ENCODE data around the gene OR10H4. TPM values are rescaled to one million over a fixed set of nuclear protein-coding genes. Genes with fewer than 3 reads are reported as not detected.

OR10H4 gene
- total RNA-seq, 1 donor from 2014 or later, result not detected

GRCh38 chr19:15935167-15935702 lies 13.6 kb upstream of the OR10H4 start:
- H3K4me1 ChIP-seq, result peaks cover 0 to 5% of the 10 kb centered on the region in 2 donors
- intact Hi-C loops (cut with DNase I), result loop anchor here (5.0 kb wide), 1 partner anchor 62 kb away; no protein-coding TSS in a partner anchor
- H3K4me3 ChIP-seq, result no peak overlapping the region
- no peaks in the 10 kb centered on the region for H3K9me3 ChIP-seq
- peaks cover 0 to 10% of the 10 kb centered on the region in 2 donors for H3K36me3 ChIP-seq
- no peak for TF ChIP-seq CTCF (IDR thresholded peaks at IDR 0.05)
- no peak for DNase-seq (ENCODE audit: low spot score in 2 of 2)
- H3K27me3 ChIP-seq, result no peaks in the 10 kb centered on the region
- H3K27ac ChIP-seq, result peak overlapping the region; percentile 34 to 69

GRCh38 chr19:15936173-15936572 lies 12.6 kb upstream of the OR10H4 start:
- Histone ChIP-seq H3K36me3 (peaks cover 0 to 1% of the 10 kb centered on the region in 2 donors), H3K9me3 (no peaks in the 10 kb centered on the region), H3K27me3 (no peaks in the 10 kb centered on the region), H3K4me1 (peaks cover 0 to 5% of the 10 kb centered on the region in 2 donors), H3K4me3 (no peak overlapping the region), H3K27ac (no peak overlapping the region)
- DNase-seq (ENCODE audit: low spot score in 2 of 2), result no peak
- no peak for TF ChIP-seq CTCF (IDR thresholded peaks at IDR 0.05)
- intact Hi-C loops (cut with DNase I), result loop anchor here (5.0 kb wide), 1 partner anchor 61 kb away; no protein-coding TSS in a partner anchor

- H3K36me3 ChIP-seq, result no peaks in the 10 kb centered on the region
- intact Hi-C loops (cut with DNase I), result loop anchor here (5.0 kb wide), 1 partner anchor 60 kb away; no protein-coding TSS in a partner anchor
- DNase-seq (ENCODE audit: low spot score in 2 of 2), result no peak
- peaks cover 0 to 5% of the 10 kb centered on the region in 2 donors for H3K4me1 ChIP-seq
- no peaks in the 10 kb centered on the region for H3K9me3 ChIP-seq
- H3K27me3 ChIP-seq, result no peaks in the 10 kb centered on the region
- TF ChIP-seq CTCF (IDR thresholded peaks at IDR 0.05), result no peak
- H3K4me3 ChIP-seq, result no peak overlapping the region
- H3K27ac ChIP-seq, result no peak overlapping the region
These were observed 11.9 kb upstream of the OR10H4 start for GRCh38 chr19:15936950-15937349.

GRCh38 chr19:15937771-15938170 lies 11.0 kb upstream of the OR10H4 start:
- intact Hi-C loops (cut with DNase I), result loop anchor here (5.0 kb wide), 1 partner anchor 60 kb away; no protein-coding TSS in a partner anchor
- Histone ChIP-seq H3K36me3 (no peaks in the 10 kb centered on the region), H3K27me3 (no peaks in the 10 kb centered on the region), H3K4me3 (no peak overlapping the region), H3K9me3 (no peaks in the 10 kb centered on the region), H3K4me1 (peaks cover 0 to 5% of the 10 kb centered on the region in 2 donors), H3K27ac (no peak overlapping the region)
- TF ChIP-seq CTCF (IDR thresholded peaks at IDR 0.05), result no peak
- DNase-seq (ENCODE audit: low spot score in 2 of 2), result no peak

GRCh38 chr19:15944401-15944800 lies 4.4 kb upstream of the OR10H4 start:
- Histone ChIP-seq H3K36me3 (no peaks in the 10 kb centered on the region), H3K4me1 (no peaks in the 10 kb centered on the region), H3K27me3 (no peaks in the 10 kb centered on the region), H3K4me3 (no peak overlapping the region), H3K9me3 (peaks cover 0 to 19% of the 10 kb centered on the region in 2 donors), H3K27ac (no peak overlapping the region)
- no peak for DNase-seq (ENCODE audit: low spot score in 2 of 2)
- no peak for TF ChIP-seq CTCF (IDR thresholded peaks at IDR 0.05)
- intact Hi-C loops (cut with DNase I), result no loop called here

All from ascending aorta (tissue), 2 donors.